GM20000 (cell line): ENCODE results near the gene ERCC6L2.
A peak's percentile ranks its signal among the peaks of the same experiment; 100 is the strongest.

Experiments used
- DNase-seq: peaks from one replicate; pipeline ENCODE4 v3.0.0; 2012; ENCODE audit warnings: low spot score
- CTCF ChIP-seq: IDR thresholded peaks from 2 replicates; pipeline ENCODE4 v1.5.1; 2012; ENCODE audit warnings: mild to moderate bottlenecking, control low read depth; ENCODE audit errors: extremely low read depth, missing control alignments

The ERCC6L2 gene

DNA sequence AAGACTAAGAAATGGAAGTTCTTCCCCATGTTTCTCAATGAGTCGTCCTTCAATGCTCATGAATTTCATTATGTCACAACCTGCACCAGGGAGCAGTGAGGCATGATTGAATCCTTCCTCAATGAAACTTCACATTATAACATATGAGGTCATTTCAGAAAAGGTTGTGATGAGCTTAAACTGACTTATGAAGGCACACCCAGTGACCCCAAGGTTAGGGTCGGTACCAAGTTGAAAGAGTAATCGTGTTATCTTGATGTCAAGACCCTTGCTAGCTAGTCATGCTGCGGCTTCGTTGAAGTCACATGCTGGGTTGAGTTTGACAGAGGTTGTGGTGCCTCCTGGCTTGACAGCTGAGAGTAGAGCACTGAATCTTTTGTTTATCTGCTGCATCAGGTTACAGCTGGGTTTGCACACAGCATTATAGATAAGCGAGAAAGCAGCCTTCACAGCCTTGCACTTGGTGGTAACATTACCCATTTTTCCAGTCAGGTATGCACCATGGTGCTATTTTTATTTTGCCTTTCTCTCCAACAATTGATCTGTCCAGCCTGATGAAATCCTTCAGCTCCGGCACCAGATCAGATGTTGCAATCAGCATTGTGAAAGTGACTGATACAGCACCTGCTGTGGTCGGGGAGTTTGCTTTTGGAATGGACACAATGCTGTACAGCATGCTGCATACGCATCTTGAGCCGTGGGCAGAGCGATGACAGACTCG, 133.2 kb downstream of the ERCC6L2 start:
- TF ChIP-seq CTCF, result no peak
- no peak for DNase-seq

GRCh38 chr9:96009223-96009602, 133.7 kb downstream of the ERCC6L2 start:
- no peak for TF ChIP-seq CTCF
- DNase-seq, result no peak

GRCh38 chr9:96009690-96010472, 134.4 kb downstream of the ERCC6L2 start:
- DNase-seq, result peak; percentile 50

GRCh38 chr9:96014078-96014477, 138.6 kb downstream of the ERCC6L2 start:
- DNase-seq, result no peak
- TF ChIP-seq CTCF, result no peak

More at GRCh38 chr9:96009690-96010472, 134.4 kb downstream of the ERCC6L2 start:
- TF ChIP-seq CTCF, result no peak

GRCh38 chr9:96015876-96016686, 140.6 kb downstream of the ERCC6L2 start:
- DNase-seq, result peak; percentile 73

More at GRCh38 chr9:96015876-96016686, 140.6 kb downstream of the ERCC6L2 start:
- no peak for TF ChIP-seq CTCF
